HCEC 1CT (cell line): ENCODE data around the gene MAPK6.

Experiments used
- DNase-seq: peaks from one replicate; pipeline ENCODE4 v3.0.0-alpha.2; 2017

MAPK6 gene

GRCh38 chr15:52105846-52106245, 86.8 kb downstream of the MAPK6 start:
- no peak for DNase-seq

GRCh38 chr15:52106641-52107040, 87.6 kb downstream of the MAPK6 start:
- DNase-seq = no peak

GRCh38 chr15:52107238-52107637, 88.2 kb downstream of the MAPK6 start:
- no peak for DNase-seq

- no peak for DNase-seq
Measured at GRCh38 chr15:52109559-52110451, 90.8 kb downstream of the MAPK6 start.

- DNase-seq = no peak
Measured at GRCh38 chr15:52111517-52112202, 92.6 kb downstream of the MAPK6 start.

- DNase-seq = no peak
Measured at GRCh38 chr15:52112203-52112750, 93.3 kb downstream of the MAPK6 start.

- DNase-seq = no peak
Measured at GRCh38 chr15:52113235-52113634, 94.2 kb downstream of the MAPK6 start.

- no peak for DNase-seq
Measured at GRCh38 chr15:52113708-52114107, 94.7 kb downstream of the MAPK6 start.

GRCh38 chr15:52114261-52115055, 95.4 kb downstream of the MAPK6 start:
- DNase-seq = no peak

GRCh38 chr15:52115598-52116427, 96.8 kb downstream of the MAPK6 start:
- DNase-seq = no peak
